ENCODE results near the gene PTPRCAP.

DNA sequence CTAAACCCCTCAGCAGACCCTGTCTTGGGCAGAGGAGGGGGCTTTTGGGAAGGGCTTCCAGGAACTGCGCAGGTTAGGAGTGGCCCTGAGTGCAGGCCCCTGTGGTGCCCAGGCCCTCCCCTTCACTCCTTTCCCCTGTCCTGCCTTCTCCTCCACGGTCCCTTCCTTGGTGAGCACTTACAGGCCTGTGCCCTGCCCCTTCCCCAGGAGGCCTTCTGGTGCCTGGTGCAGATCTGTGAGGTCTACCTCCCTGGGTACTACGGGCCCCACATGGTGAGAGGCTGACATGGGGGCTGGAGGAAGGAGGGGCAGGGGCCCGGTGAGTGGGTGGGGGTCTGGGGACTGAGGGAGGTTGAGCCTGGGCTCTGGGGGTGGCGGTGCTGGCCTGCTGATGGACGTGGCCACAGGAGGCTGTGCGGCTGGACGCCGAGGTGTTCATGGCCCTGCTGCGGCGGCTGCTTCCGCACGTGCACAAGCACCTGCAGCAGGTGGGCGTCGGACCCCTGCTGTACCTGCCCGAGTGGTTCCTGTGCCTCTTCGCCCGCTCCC, 31.0 kb downstream of the PTPRCAP start:
- TF ChIP-seq SIN3A (IDR thresholded peaks at IDR 0.05; ENCODE audit: borderline replicate concordance, insufficient read depth, low read length) (no peak), TAF1 (IDR thresholded peaks at IDR 0.05; ENCODE audit: borderline replicate concordance, insufficient read depth, low read length) (no peak), POLR2AphosphoS5 (IDR thresholded peaks at IDR 0.05; ENCODE audit: low read depth, low read length) (no peak)
